Measurements from ENCODE around the gene IGF2R.
"Not testable (repeated sequence)": the region's sequence is repeated elsewhere in the genome, so short reads cannot be mapped to it uniquely, and the experiment has no call there.

Gene IGF2R

DNA sequence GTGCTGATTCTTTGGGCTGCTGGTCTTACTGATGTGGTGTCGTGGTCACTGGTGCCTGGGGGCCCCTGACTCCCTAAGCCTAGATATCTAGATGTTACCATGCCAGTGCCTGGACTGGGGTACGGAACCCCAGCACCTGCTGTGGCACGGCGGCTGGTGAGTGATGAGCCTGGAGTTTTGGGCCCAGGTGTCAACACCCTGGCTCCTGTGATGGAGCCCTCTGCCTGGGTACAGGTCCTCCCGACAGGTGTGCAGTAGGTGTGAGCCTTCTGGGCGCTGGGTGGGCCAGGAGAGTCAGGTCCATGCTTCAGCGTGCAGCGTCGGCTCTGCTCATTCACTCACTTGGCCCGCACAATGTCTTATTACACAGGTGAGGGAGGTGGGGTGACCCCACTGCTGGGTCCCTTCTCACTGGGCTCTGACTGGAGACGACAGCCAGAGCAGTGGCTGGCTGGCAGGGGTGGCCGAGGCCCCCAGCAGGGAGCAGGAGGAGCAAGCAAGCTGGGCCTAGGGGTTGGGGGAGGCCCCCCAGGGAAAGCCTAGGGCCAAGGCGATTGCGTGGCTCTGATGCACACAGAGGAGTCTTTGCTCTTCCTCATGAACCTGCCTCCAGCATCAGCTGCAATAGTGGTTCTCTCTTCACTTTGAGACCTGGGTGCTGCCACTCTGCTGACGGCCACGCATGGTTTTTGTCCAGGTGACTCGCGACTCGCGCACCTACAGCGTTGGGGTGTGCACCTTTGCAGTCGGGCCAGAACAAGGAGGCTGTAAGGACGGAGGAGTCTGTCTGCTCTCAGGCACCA is 110.2 kb downstream of the IGF2R start:
- DNase-seq = no peak

DNA sequence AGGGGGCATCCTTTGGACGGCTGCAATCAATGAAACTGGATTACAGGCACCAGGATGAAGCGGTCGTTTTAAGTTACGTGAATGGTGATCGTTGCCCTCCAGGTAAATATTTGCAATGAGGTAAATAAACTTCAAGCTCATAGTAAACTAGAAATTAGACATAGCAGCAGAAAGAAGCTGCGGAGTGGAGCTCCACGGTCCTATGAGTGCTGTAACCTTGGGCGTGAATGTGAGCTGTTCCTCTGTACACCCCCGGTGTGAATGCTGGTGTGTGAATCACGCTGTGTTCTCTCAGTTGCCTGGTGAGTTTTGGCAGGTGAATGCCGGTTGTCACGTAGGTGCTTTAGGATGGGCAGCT is 110.8 kb downstream of the IGF2R start:
- DNase-seq = no peak

DNA sequence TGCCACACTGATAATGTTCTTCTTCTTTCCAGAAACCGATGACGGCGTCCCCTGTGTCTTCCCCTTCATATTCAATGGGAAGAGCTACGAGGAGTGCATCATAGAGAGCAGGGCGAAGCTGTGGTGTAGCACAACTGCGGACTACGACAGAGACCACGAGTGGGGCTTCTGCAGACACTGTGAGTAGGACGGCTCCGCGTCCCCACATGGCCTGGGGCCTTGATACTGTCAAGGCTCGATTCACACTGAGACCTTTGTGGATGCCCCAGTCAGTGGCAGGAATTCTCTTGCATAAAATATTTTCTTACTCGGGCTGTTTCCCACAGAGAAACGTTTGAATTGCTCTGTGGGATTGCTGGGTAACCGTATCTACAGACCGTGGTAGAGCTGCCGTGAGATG is 111.2 kb downstream of the IGF2R start:
- DNase-seq = no peak

DNA sequence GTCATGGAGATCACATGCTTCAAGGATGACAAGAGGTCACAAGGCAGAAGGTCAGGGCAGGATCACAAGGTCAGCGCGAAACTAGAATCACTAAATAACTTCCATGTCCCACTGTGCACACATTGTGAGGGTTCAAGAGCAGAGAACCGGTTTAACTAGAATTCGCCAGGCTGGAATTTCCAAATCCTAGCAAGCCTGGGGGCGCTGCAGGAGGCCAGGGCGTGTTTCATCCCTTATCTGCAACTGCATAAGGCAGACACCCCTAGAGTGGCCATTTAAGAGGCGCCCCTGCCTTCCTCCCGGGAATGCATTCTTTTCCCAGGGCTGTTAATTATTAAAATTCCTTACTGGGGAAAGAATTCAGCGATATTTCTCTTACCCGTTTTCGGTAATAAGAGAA is 112.5 kb downstream of the IGF2R start:
- no peak for DNase-seq

DNA sequence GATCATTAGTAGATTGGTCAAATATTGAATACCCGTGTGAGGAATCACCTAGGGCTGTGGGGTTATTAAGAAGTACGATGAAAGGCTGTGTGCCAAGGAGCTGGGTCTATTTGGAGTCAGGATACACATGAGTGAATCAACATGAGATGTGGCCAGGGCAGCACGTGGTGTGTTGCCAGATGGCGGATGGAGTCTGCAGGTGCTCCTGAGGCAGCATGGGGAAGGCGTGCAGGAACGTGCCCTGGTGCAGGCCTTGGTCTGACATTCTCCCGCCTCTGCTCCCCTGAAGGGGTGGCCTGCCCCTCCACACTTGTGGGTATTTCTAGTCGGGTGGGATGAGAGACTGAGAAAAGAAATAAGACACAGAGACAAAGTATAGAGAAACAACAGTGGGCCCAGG is 113.7 kb downstream of the IGF2R start:
- no peak for DNase-seq

DNA sequence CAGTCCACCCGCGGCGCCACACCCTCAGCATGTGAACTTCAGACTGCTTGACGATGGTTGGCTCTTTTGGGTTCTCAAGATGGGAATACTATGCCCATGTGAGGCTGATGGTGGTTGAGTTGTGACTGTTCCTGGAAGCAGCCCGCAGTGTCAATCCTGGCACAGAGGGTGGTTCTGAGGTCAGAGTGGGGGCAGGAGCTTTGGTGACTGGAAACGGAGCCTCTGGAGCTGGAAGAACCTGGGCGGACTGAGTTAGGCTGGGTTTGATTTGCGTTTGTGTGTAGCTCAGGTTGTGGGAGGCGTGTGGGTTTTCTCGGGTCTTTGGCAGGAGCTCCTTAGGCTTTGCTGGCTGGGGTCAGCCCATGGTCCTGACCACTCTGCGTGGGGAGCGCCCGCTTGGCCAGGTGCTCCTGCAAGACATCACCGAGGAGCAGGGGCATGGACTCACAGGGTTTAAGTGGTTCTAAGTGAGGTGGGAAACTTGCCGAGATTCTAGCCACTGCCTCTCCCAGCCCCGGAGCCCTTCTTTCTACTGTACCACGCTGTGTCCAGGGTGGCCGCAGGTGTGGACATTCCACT is 115.4 kb downstream of the IGF2R start:
- no peak for DNase-seq

DNA sequence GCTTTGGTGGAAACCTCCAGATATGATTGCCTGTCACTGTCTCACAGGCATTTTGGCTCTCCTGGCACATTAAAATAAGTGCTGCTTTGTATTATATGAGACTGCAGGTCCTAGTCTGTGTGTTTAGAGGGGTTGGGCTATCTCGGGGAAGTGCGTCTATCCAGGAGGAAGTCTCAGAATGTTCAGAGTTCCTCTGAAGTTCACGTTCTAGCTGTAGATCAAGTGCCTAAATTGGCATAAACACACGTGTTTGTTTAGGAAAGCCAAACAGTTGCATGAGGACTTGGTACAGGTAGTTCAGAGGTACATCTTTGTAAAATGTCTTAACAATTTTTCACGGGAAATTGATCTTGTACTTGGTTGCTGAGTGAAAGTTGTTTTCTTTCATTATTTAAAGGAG is 116.3 kb downstream of the IGF2R start:
- DNase-seq = no peak

DNA sequence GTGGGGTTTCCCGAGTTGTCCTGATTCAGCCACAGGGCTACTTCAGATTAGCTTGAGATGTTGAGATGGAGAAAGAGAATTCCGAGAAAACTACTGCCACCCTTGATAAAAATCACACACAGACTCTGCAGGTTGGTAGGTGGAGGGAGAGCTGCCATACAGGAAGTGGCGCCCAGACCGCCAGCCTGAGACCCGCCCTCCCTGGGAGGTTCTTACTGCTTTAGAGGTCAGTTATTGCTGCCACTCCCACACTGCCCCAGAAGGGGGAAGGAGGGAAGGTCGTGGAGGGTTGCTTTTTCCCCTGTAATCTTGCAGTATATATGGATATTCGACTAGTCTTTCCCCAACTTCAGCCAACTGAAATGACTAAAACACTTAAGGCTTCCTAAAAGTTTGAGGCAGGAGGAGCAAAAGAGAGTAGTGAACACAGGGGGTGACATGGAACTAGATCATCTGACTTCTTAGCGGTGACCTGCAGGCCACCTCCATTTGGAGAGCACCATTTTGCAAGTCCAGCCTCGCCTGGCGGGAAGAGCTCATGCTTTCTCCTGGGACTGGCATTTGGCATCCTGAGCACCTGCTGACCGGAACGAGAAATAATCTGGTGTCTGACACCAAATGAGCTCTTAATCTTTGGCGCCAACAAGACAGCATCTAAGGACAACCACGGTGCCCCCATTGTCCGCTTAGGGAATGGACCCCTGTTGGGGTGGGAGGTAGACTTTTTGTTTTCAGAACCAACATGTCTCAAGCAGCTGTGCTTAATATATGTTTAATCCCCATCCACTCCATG is 117.0 kb downstream of the IGF2R start:
- no peak for DNase-seq

DNA sequence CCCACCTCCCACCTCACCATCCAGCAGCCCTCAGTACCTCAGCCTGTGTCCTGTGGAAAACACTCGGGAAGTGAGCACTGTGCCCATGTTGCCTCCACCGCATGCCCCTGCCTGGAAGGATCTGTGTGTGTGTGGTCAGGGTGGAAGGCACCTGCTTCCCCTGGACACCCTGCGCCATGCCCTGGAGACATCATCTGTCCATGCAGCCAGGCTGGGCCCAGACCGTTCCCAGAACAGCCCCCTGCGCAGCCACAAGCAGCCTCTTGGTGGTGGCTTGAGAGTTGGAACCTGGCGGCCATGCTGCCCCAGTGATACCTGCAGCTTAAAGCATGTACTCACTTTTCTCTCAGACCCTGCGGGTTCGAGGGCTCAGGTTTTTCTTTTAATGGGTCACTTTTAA is 117.9 kb downstream of the IGF2R start:
- DNase-seq = no peak

DNA sequence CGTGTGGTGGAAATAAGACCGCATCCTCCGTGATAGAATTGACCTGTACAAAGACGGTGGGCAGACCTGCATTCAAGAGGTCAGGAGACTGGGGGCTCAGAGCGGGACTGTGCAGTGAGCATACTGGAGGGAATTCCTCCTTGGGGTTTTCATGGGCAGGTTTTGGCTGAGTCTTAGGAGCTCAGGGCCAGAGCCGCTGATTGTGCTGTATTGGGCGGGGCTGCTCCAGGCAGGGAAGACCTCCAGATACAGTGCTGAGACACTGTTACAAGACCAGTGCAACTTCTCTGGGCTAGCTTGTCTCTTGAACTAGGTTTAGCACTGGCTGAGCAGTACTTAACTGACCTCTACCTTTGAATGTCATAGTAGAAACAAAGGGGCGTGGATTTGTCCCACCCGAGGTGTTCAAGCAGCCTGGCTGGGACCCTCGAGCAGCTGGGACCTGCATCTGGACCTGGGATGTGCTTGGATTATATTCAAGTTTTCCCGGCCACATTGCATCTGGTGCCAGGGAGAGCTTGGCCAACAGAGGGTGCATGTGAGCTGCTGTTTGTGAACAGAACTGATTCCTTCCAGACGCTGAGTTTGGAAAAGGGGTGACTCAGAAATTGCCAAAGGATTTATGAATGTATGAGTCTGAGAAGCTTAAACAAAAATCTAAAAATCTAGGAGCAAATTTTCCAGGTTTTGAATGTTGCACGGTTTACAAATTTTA is 119.3 kb downstream of the IGF2R start:
- DNase-seq = no peak

DNA sequence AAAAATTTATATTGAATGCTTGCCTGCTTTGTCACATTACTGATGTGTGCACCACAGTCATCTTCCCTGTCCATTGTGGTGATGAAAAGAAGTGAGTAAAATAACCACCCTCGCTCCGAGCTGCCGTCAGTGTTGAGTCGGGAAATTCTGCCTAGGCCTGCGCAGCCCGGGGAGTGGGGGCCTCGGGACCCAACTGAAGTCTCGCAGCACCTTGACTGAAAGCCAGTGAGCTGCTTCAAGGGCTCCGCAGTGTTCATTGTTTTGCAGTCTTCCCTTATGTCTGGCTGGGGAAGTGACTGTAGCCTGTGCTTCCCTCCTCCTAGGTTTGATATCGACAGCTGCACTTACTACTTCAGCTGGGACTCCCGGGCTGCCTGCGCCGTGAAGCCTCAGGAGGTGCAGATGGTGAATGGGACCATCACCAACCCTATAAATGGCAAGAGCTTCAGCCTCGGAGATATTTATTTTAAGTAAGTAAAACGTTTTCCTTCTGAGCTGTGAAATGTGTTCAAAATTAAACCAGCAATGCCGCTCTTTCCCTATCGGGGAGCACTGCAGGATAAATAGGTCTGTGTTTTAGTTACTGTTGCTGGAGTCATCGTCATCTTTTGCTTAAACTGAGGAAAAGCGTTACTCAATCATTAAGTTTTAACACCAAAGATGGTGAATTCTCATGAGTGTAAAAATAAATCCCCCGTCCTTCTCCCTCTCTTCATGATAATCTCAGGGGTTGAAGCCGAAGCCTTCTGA is 120.1 kb downstream of the IGF2R start:
- DNase-seq = no peak

DNA sequence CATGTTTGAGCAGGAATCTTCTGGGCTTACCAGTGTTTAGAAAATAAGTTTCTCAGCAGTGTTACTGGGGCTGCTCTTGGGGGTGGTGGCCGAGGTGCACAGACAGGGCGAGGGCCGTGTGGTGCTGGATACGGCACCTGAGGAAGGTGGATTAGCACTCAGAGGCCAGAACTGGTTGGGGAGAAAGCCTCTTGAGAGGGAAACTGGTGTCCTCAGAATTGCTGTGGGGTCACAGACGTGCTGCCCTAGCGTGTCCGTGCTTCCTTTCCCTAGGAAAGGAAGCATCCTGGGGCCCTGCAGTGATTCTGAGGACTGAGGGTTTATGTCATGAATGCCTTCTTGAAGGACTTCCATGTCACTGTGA is 120.6 kb downstream of the IGF2R start:
- DNase-seq = no peak

DNA sequence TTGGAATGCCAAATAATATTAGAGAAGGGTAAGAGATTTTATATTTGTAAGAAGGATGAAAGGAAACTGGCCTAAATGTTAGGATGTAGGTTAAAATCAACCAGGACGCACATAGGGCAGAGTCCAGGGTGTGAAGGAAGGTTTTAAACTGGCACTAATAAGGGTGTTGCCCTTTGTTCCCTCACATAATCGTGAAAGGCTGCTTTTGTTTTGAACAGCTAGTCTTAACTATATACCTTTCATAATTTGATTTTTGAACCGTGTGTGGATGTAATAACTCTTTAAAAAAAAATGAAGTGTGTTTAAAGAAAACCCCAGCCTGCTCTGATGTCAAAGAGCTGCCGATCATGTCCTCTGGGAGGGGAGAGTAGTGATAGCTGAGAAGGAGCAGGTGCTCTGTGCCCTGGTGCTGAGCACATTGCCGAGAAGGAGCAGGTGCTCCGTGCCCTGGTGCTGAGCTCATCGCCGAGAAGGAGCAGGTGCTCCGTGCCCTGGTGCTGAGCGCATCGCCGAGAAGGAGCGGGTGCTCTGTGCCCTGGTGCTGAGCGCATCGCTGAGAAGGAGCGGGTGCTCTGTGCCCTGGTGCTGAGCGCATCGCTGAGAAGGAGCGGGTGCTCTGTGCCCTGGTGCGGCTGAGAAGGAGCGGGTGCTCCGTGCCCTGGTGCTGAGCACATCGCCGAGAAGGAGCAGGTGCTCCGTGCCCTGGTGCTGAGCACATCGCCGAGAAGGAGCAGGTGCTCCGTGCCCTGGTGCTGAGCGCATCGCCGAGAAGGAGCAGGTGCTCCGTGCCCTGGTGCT is 121.8 kb downstream of the IGF2R start:
- not testable (repeated sequence) for DNase-seq

DNA sequence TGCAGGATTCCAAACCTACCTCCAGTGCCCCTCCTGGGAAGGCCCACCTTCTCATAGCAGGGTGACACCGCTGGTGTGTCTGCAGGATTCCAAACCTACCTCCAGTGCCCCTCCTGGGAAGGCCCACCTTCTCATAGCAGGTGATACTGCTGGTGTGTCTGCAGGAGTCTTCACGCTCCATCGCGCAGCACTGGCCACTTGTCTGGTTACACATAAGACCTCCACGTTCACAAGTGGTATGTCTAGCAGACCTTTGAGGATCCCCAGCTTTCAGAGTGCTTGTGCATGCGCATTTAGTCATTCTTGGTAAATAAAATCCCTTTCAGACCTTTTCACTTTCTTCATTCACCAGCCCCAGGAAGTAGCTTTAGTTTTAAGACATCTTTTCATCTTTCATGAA is 123.3 kb downstream of the IGF2R start:
- DNase-seq = not testable (repeated sequence)

DNA sequence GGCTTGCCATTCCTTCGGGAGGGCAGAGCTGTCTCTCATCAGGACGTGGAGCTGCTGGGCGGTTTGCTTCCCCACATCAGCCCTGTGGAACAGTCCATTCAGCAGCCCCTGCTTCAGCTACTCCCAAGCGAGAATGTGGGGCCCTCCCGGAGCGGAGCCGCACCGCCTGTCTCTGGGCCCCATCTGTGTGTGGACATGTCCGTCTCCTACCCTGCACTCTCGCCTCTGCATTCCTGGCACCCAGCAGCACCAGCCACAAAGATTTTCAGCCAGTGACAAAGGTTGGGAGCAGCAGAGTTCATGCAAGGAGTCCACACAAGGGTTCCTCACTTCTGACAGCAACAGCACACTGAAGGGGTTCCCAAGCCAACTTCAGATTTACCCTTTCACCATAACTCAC is 123.7 kb downstream of the IGF2R start:
- no peak for DNase-seq

DNA sequence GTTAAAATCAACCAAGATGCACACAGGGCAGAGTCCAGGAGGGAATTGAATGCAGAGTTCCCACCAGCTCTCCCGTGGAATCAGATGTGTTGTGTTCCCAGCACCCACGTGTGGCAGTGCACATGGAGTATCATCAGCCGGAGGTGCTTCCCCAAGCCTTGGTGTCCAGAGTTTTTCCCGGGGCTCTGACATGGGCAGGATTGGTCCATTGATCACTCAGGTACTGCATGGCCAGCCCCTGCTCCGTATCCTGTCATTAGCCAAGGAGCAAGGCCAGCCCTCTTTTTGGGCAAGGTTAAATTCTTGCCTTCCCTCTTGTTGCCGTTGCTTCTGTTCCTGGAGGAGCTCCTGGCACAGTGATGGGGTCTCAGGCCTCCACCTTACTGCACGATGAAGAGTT is 124.2 kb downstream of the IGF2R start:
- no peak for DNase-seq

DNA sequence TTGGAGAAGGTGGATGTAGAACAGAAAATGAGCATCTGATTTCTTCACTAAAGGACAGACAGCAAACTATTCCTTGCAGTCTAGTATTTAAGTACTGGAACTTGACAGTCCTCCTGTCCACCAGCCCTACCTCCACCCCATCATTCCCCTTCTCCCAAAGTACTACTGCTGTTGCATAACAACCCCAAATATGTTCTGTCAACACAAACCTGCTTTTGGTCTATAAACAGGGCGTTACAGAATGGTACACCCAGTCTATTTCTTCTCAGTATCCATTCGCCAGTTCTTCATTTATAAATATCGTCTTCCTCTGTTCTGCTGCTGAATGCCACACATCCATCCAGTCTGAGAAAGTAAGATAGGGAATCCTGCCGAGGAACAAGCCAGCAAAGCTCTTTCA is 125.1 kb downstream of the IGF2R start:
- no peak for DNase-seq

DNA sequence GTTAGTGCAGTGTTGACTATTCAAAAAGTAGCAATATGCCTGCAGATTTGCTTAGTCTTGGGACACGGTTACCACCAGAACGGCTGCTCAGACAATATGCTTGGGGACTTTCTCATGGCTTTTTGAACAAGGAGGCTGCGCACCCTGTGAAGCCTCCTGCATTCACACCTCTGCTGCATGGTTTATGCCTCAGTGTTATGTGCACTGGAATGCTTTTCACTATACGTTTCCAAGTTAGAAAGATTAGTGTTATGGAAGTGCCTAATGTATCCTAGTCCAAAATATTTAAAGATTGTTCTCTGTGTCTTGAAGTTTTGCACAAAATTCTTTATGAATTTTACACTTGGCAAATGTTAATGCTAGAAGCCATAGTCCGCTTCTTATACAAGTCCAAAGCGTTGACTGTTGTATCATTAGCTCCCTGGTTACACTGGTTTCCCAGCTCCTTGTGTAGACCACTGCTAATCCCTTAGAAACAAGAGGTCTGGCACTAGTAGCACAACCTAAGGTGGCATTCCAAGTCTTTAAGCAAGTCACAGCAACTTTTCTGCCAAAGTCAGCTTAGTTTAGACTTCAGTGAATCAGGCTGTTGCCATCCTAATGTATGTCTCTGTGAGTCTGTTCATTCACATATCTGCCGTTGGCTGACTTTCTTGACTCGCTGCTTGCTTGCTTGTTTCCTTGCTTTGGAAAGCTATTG is 126.4 kb downstream of the IGF2R start:
- no peak for DNase-seq

DNA sequence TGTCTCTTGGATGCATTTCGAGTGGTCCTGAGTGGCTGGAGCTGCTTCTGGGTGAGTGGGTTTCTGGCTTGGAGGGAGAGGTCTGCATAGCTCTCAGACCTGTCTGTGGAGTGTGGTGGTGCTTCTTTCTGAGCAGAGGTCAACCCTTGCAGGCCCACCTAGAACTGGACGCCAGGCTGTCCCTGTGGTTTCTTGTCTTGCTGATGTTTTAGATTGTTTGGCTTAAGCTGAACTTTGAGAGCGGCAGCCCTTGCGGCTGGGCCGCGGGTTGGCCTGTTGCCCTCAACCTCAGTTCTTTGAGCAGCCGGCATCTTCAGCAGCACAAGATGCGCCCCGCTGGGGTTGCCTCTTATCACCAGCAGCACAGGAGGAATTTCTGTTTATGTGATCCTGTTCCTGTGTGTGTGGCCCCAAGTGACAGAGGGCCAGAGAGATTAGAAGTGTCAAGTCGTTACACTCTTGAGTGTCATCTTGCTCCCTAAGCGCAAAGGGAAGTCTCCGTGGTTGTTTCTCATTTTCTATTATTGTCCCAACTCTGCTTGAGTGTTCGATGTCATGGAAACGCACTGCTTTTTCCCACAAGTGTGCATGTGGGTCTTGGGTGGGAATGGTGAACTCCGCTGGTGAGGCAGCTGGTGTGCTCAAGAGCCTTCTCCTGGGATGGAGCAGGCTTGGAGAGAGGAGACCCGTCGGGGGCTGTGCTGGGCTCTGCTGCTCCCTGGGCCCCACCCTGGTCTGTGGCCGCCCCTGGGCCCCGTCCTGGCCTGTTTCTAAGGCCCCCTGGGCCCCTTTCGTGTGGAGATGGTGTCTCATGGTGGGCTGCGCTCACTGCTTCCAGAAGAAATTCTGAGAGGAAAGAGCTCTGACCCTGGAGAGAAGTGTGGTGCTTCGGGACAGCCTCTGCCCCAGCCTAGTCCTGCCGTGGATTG is 132.7 kb downstream of the IGF2R start:
- DNase-seq = no peak

DNA sequence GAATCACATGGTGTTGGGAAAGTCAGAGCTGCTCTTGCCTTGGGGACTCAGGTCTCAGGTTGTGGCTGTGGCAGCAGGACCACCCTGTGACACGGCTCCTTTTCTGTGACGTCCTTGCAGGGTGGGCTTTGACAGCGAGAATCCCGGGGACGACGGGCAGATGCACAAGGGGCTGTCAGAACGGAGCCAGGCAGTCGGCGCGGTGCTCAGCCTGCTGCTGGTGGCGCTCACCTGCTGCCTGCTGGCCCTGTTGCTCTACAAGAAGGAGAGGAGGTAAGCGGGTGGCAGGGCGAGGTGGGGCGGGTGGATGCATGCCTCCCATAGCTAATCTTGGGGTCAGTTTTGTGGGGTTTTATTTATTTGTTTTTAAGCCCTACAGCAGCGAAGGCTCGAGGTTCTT is 133.5 kb downstream of the IGF2R start:
- DNase-seq = no peak
